NOMO-1 treated with DMSO at 0.1 percent for 48 hours (cell line): Measurements from ENCODE around the gene ITPKC.
A peak's percentile ranks its signal among the peaks of the same experiment; 100 is the strongest.
"Not testable (repeated sequence)": the region's sequence is repeated elsewhere in the genome, so short reads cannot be mapped to it uniquely, and the experiment has no call there.

Experiments used
- DNase-seq: peaks from one replicate; lab custom pipeline; 2025; ENCODE audit not compliant: unreplicated experiment; lab: John Stamatoyannopoulos, UW

The ITPKC gene

GRCh38 chr19:40714441-40715299 lies 2.2 kb upstream of the ITPKC start:
- DNase-seq = peak; percentile 80

- DNase-seq = no peak
Observed at GRCh38 chr19:40716031-40716481, 856 bp upstream of the ITPKC start.

DNA sequence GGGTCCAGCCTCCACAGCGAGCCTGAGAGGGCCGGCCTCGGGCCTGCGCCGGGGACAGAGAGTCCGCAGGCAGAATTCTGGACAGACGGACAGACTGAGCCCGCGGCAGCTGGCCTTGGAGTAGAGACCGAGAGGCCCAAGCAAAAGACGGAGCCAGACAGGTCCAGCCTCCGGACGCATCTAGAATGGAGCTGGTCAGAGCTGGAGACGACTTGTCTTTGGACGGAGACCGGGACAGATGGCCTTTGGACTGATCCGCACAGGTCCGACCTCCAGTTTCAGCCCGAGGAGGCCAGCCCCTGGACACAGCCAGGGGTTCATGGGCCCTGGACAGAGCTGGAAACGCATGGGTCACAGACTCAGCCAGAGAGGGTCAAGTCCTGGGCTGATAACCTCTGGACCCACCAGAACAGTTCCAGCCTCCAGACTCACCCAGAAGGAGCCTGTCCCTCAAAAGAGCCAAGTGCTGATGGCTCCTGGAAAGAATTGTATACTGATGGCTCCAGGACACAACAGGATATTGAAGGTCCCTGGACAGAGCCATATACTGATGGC lies 490 bp downstream of the ITPKC start:
- DNase-seq = no peak

GRCh38 chr19:40717880-40718773 lies 1.2 kb downstream of the ITPKC start:
- DNase-seq = no peak

GRCh38 chr19:40718774-40719391 lies 2.0 kb downstream of the ITPKC start:
- DNase-seq = peak; percentile 22

DNA sequence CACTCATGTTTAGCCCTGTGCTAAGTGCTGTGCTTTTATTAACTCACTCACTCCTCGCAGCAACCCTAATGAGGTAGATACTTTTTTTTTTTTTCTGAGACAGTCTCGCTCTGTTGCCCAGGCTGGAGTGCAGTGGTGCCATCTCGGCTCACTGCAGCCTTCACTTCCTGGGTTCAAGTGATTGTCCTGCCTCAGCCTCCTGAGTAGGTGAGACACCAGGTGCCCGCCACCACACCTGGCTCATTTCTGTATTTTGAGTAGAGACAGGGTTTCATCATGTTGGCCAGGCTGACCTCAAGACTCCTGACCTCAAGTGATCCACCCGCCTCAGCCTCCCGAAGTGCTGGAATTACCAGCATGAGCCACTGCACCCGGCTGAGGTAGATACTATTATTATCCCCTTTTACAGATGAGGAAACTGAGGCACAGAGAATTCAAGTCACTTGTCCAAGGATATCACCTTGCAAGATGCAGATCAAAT lies 2.5 kb downstream of the ITPKC start:
- DNase-seq = no peak

DNA sequence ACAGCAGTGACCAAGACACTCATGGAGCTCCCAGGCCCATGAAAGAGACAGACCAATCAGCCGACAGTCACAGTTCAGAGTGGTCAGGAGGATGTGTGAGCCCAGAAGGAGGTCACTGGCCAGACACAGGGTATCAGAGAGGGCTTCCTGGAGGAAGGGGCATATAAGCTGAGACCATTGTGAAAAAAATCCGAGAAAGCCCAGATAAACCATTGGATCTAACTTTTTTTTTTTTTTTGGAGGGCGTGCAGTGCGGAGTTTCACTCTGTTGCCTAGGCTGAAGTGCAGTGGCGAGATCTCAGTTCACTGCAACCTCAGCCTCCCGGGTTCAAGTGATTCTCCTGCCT lies 4.2 kb downstream of the ITPKC start:
- DNase-seq = no peak

- no peak for DNase-seq
Observed at GRCh38 chr19:40721936-40722661, 5.2 kb downstream of the ITPKC start.

- DNase-seq = no peak
Observed at GRCh38 chr19:40723661-40724254, 6.8 kb downstream of the ITPKC start.

- DNase-seq = no peak
Observed at GRCh38 chr19:40724315-40724714, 7.4 kb downstream of the ITPKC start.

- DNase-seq = no peak
Observed at GRCh38 chr19:40724855-40725254, 7.9 kb downstream of the ITPKC start.

DNA sequence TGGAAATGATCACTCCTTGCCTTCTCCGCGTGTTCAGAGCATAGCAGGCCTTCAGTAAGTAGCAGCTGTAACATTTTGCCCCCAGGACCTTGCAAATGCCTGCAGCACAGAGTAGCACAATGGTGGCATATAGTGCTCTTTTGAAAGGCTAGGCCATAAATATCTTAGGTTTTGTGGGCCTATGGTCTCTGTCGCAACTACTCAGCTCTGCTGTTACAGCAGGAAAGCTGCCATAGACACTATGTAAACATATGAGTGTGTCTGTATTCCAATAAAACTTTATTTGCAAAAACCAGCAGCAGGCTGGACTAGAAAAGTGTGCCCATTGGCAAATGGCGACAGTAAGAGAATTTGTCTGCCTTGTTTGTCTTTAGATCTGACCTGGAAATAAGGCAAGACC lies 9.4 kb downstream of the ITPKC start:
- DNase-seq = no peak

DNA sequence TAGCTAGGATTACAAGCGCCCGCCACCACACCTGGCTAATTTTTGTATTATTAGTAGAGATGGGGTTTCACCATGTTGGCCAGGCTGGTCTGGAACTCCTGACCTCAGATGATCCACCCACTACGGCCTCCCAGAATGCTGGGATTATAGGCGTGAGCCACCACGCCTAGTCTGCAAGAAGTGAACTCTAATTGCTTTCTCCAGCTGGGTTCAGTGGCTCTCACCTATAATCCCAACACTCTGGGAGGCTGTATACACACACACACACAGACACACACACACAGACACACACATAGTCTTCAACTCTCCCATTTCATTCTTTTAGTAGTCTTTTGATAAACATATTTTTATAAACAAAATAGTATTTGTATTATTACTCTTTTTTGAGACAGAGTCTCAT lies 13.2 kb downstream of the ITPKC start:
- DNase-seq = not testable (repeated sequence)

DNA sequence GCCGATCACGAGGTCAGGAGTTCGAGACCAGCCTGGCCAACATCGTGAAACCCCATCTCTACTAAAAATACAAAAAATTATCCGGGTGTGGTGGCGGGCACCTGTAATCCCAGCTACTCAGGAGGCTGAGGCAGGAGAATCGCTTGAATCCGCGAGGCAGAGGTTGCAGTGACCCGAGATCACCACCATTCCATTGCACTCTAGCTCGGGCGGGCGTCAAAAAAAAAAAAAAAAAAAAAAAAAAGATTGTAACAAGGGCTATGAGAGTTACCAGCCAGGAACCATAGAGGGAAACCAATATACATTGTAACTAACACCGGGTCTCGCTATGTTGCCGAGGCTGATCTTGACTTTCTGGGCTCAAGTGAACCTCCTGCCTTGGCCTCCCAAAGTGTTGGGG lies 15.4 kb downstream of the ITPKC start:
- not testable (repeated sequence) for DNase-seq

DNA sequence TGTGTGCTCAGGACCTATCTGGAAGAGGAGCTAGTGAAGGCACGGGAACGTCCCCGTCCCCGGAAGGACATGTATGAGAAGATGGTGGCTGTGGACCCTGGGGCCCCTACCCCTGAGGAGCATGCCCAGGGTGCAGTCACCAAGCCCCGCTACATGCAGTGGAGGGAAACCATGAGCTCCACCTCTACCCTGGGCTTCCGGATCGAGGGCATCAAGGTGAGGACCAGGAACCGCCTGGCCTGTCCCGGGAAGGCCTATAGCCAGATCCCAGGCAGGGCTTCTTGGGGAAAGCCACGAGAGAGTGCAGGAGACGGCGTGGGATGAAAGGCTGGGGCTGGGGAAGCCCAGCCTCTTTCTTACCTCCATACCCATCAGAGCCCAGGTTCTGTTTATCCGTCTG lies 16.2 kb downstream of the ITPKC start:
- DNase-seq = no peak

GRCh38 chr19:40735013-40735771 lies 18.3 kb downstream of the ITPKC start:
- no peak for DNase-seq

GRCh38 chr19:40736661-40737060 lies 19.7 kb downstream of the ITPKC start:
- no peak for DNase-seq

- no peak for DNase-seq
Observed at GRCh38 chr19:40737102-40737644, 20.3 kb downstream of the ITPKC start.
